Measurements from ENCODE around the gene DOK4. TPM values are rescaled to one million over a fixed set of nuclear protein-coding genes. Genes with fewer than 3 reads are reported as not detected.

DOK4 gene
- total RNA-seq, 2 experiments from 2014 or later, result 2.4 to 2.9 TPM

- H3K27ac Mint-ChIP-seq, result no peak overlapping the region
- Histone ChIP-seq H3K27me3 (ENCODE audit: control insufficient read depth in 1 of 2, insufficient read depth in 2 of 2, low read length in 2 of 2) (no peaks in the 10 kb centered on the region), H3K4me3 (ENCODE audit: low read length) (no peak overlapping the region), H3K27ac (ENCODE audit: low read depth in 1 of 2, low read length in 2 of 2) (no peak overlapping the region), H3K4me1 (ENCODE audit: insufficient read depth, low read length) (peaks cover 22% of the 10 kb centered on the region), H3K36me3 (ENCODE audit: insufficient read depth, low read length) (no peaks in the 10 kb centered on the region), H3K9me3 (ENCODE audit: control insufficient read depth in 1 of 2, insufficient read depth in 1 of 2, low read length in 2 of 2) (no peaks in the 10 kb centered on the region)
- no peak for ATAC-seq (ENCODE audit: poor library complexity)
- H3K9me3 Mint-ChIP-seq, result no peaks in the 10 kb centered on the region
- peaks cover 33% of the 10 kb centered on the region for H3K4me1 Mint-ChIP-seq (ENCODE audit: low read depth)
- no peaks in the 10 kb centered on the region for H3K36me3 Mint-ChIP-seq (ENCODE audit: low read depth)
- TF ChIP-seq, protein P1, sequence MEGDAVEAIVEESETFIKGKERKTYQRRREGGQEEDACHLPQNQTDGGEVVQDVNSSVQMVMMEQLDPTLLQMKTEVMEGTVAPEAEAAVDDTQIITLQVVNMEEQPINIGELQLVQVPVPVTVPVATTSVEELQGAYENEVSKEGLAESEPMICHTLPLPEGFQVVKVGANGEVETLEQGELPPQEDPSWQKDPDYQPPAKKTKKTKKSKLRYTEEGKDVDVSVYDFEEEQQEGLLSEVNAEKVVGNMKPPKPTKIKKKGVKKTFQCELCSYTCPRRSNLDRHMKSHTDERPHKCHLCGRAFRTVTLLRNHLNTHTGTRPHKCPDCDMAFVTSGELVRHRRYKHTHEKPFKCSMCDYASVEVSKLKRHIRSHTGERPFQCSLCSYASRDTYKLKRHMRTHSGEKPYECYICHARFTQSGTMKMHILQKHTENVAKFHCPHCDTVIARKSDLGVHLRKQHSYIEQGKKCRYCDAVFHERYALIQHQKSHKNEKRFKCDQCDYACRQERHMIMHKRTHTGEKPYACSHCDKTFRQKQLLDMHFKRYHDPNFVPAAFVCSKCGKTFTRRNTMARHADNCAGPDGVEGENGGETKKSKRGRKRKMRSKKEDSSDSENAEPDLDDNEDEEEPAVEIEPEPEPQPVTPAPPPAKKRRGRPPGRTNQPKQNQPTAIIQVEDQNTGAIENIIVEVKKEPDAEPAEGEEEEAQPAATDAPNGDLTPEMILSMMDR (IDR thresholded peaks at IDR 0.05), result no peak
- H3K27me3 Mint-ChIP-seq, result no peaks in the 10 kb centered on the region
- no peak for DNase-seq
- ChIA-PET CTCF (interaction anchor here (1.4 to 4.3 kb wide), 2 partner anchors 27 to 31 kb away, joined by 4 to 22 read pairs; partner anchors contain the start of gene POLR2C), POLR2A (interaction anchor here (6.4 kb wide), 1 partner anchor 48 kb away, joined by 49 read pairs; the partner anchor contains the start of gene CCDC102A)
- H3K4me3 Mint-ChIP-seq, result no peak overlapping the region
- intact Hi-C loops (cut with DNase I, micrococcal nuclease), result no loop called here
These were observed 2.9 kb upstream of the DOK4 start for GRCh38 chr16:57489229-57489628.

GRCh38 chr16:57486858-57487834 is 853 bp upstream of the DOK4 start:
- peak overlapping the region; percentile 32 for H3K4me3 ChIP-seq (ENCODE audit: low read length)

More at GRCh38 chr16:57486858-57487834, 853 bp upstream of the DOK4 start:
- H3K36me3 Mint-ChIP-seq (ENCODE audit: low read depth), result no peaks in the 10 kb centered on the region
- Histone ChIP-seq H3K27me3 (ENCODE audit: control insufficient read depth in 1 of 2, insufficient read depth in 2 of 2, low read length in 2 of 2) (no peaks in the 10 kb centered on the region), H3K9me3 (ENCODE audit: control insufficient read depth in 1 of 2, insufficient read depth in 1 of 2, low read length in 2 of 2) (no peaks in the 10 kb centered on the region), H3K27ac (ENCODE audit: low read depth in 1 of 2, low read length in 2 of 2) (no peak overlapping the region), H3K36me3 (ENCODE audit: insufficient read depth, low read length) (no peaks in the 10 kb centered on the region), H3K4me1 (ENCODE audit: insufficient read depth, low read length) (peaks cover 22% of the 10 kb centered on the region)
- peaks cover 34% of the 10 kb centered on the region for H3K4me1 Mint-ChIP-seq (ENCODE audit: low read depth)
- H3K27me3 Mint-ChIP-seq, result no peaks in the 10 kb centered on the region
- ATAC-seq (ENCODE audit: poor library complexity) (no peak), DNase-seq (no peak)
- TF ChIP-seq, protein P1 (IDR thresholded peaks at IDR 0.05), result no peak
- H3K27ac Mint-ChIP-seq, result no peak overlapping the region
- H3K4me3 Mint-ChIP-seq, result peak overlapping the region; percentile 81
- no peaks in the 10 kb centered on the region for H3K9me3 Mint-ChIP-seq
- ChIA-PET POLR2A (interaction anchor here (1.2 to 6.4 kb wide), 8 partner anchors 14 to 188 kb away, joined by 3 to 49 read pairs (median 4); partner anchors contain the start of genes CCDC102A and POLR2C), CTCF (interaction anchor here (0.9 to 4.3 kb wide), 3 partner anchors 24 to 50 kb away, joined by 4 to 22 read pairs (median 8); partner anchors contain the start of genes CCDC102A and POLR2C)
- intact Hi-C loops (cut with DNase I, micrococcal nuclease), result loop anchor here (1.0 kb wide), 3 partner anchors 25 to 50 kb away; partner anchors contain the start of genes CCDC102A (in 1 of the 2) and POLR2C (in 1 of the 2)

Measured in CD4-positive, alpha-beta T cell (primary cell).